HG02870 (cell line): ENCODE data around the gene MFN1.

Experiments used
- ATAC-seq: cut with Tn5 transposase; IDR thresholded peaks from one replicate; pipeline ENCODE4 v1.9.1; 2021; ENCODE audit warnings: mild to moderate bottlenecking, moderate library complexity; ENCODE audit not compliant: unreplicated experiment

Gene MFN1

DNA sequence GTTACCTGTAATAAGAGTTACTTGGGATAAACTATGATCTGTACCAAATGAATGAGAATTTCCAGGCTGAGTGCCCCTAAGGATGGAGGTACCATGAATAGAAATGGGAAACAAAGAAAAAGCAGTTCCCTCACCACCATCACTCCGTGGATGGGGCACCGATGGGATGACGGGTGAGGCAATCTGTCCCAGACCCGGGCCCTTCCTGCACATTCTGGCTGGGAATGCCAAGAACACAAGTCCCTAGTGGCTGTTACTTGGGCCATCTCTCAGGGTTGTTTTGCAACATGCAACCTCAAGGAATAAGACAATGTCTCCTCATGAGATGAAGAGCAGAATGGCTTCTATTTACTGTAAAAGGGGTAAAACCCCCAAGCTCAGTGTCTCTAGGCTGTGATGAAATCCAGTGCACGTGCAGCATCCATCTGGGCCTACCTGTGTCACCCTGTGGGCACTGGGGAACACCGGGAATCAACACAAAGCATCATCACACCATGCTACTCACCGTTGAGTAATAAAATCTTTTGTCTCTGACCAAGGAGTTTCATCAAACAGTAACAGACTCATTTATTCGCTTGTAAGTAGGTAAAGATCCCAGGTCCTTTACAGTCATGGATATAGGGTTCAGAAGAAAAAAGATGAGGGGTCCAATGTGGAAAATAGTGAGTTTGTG lies 81.5 kb downstream of the MFN1 start:
- no peak for ATAC-seq

DNA sequence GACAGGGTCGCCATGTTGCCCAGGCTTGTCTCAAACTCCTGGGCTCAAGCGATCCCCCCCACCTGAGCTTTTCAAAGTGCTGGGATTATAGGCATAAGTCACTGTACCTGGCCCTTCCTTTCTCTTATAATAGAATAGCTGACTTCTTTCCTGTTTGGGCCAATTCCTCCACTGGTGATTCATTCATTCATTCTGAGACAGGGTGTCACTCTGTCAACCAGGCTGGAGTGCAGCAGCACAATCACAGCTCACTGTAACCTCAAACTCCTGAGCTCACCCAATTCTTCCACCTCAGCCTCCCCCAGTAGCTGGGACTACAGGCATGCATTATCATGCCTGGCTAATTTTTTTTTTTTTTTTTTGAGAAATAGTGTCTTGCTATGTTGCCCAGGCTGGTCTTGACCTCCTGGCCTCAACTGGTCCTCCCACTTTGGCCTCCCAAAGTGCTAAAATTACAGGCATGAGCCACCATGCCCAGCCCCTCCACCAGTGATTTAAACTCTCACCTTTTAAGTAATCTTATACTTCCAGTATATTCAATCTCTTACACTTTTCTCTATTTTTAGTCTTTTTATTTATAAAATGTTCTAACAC lies 82.9 kb downstream of the MFN1 start:
- ATAC-seq: no peak

DNA sequence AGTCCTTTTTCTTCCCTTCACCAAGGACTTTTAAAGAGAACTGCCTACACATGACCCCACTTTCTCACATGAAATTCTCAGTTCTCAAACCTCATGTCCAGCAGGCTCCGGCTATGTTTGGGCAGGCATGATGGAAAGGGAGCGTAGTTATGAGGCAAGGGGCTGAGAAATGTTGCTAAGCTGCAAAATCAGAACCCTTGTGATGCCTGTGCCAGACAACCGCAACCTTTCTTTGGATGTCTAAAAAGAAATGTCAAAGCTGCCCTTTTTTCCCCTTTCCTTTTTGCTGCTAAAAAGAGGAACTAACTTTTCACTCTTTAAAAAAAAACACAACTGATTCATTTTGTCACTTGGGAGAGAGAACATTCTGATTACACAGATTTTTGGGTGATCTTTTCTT lies 84.5 kb downstream of the MFN1 start:
- peak; percentile 66 for ATAC-seq

DNA sequence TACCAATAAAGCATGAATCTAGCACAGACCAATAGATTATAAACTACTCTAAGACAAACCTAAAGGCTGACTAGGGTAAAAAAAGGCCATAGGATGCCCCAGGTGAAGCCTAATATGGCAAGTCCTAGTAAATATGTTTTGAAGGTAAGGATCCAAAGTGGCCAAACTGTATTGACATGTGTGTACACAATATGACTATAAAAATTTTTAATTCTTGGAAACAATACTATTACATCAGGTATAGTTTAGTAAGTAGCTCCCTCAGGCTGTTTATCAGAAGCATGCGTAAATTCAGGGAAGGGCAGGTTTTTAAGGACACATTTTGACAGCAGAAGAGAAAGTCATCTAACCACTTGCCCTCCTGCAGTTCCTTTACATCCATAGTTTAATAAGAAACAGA lies 84.9 kb downstream of the MFN1 start:
- no peak for ATAC-seq

DNA sequence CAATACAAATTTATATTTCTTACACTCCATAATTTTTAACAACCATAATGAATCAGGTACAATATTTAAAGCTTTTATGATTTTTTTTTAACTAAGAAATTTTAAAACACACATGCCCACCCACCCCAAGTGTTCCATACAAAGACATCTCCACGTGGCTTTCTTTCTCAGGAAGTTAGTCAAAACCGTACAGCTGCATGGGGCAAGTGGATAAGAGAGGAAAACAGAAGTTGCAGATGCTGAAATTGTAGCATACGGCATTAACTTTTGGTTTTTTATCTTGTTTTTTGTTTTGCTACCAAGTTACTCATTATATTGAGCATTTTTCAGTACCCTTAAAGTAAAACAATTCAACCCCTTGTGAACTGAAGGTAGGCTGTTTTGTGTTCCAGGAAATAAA lies 89.0 kb downstream of the MFN1 start:
- ATAC-seq: no peak

DNA sequence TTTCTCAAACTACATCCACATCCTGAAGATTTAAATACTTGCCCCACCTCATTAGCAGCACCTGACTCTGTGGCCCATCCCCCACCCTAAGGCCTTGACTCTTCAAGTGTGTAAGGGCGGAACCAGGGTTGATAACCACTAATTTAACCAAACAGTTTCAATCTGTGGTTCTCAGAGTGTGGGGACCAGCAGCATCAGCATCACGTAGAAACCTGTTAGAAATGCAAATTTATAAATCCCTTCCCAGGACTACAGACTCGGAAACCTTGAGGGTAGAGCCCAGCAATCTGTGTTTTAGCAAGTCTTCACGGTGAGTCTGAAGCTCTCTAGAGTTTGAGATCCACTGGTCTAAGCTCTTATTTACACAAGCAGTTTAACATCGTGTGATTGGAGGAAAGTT lies 91.3 kb downstream of the MFN1 start:
- peak; percentile 86 for ATAC-seq
